Neural progenitor cell (in vitro differentiated cells): ENCODE data around the gene TIGD4. TPM values are rescaled to one million over a fixed set of nuclear protein-coding genes. Genes with fewer than 3 reads are reported as not detected.

Source experiments
- DNase-seq: peaks from one replicate; pipeline ENCODE4 v3.0.0-alpha.2; 2016; ENCODE audit warnings: low spot score
- H2AFZ ChIP-seq: fragments of 200-600 bp; sonication (generic); replicated peaks from 2 replicates; pipeline ENCODE4 v1.6.1; 2016; ENCODE audit warnings: antibody characterized with exemption
- H3F3A ChIP-seq: fragments of 200-600 bp; sonication (generic); 2 replicates; pipeline ENCODE4 v1.6.1; 2016; ENCODE audit warnings: antibody characterized with exemption, low read depth
- H3K27ac ChIP-seq: fragments of 200-600 bp; sonication (generic); 2 replicates; pipeline ENCODE4 v1.5.1; 2016; ENCODE audit warnings: mild to moderate bottlenecking
- H3K27me3 ChIP-seq: fragments of 200-600 bp; sonication (generic); 2 replicates; pipeline ENCODE4 v1.6.1; 2016; ENCODE audit warnings: mild to moderate bottlenecking, moderate library complexity
- H3K36me3 ChIP-seq: fragments of 200-600 bp; sonication (generic); 2 replicates; pipeline ENCODE4 v1.5.1; 2016
- H3K4me1 ChIP-seq: fragments of 200-600 bp; sonication (generic); 2 replicates; pipeline ENCODE4 v1.6.1; 2016; ENCODE audit warnings: mixed run types
- H3K4me2 ChIP-seq: fragments of 200-600 bp; sonication (generic); 2 replicates; pipeline ENCODE4 v1.6.1; 2016
- H3K4me3 ChIP-seq: fragments of 200-600 bp; sonication (generic); 2 replicates; pipeline ENCODE4 v1.5.1; 2016
- H3K79me2 ChIP-seq: fragments of 200-600 bp; sonication (generic); 2 replicates; pipeline ENCODE4 v1.6.1; 2016; ENCODE audit warnings: low read depth
- H3K9ac ChIP-seq: fragments of 200-600 bp; sonication (generic); 2 replicates; pipeline ENCODE4 v1.6.1; 2016
- H3K9me3 ChIP-seq: fragments of 200-600 bp; sonication (generic); 2 replicates; pipeline ENCODE4 v1.5.1; 2016; ENCODE audit warnings: low read depth
- H4K20me1 ChIP-seq: fragments of 200-600 bp; sonication (generic); 2 replicates; pipeline ENCODE4 v1.6.1; 2016; ENCODE audit warnings: low read depth
- H3K27ac Mint-ChIP-seq: 3 replicates; pipeline ENCODE4 v1.8.0; 2021; ENCODE audit warnings: mixed read lengths
- H3K27me3 Mint-ChIP-seq: 2 replicates; pipeline ENCODE4 v1.8.0; 2022; ENCODE audit warnings: low read depth, mild to moderate bottlenecking, inconsistent platforms, moderate library complexity, mixed read lengths; ENCODE audit not compliant: insufficient read depth
- H3K36me3 Mint-ChIP-seq: 3 replicates; pipeline ENCODE4 v1.8.0; 2021; ENCODE audit warnings: mixed read lengths
- H3K4me1 Mint-ChIP-seq: 3 replicates; pipeline ENCODE4 v1.8.0; 2021; ENCODE audit warnings: mixed read lengths
- H3K4me3 Mint-ChIP-seq: 3 replicates; pipeline ENCODE4 v1.8.0; 2021; ENCODE audit warnings: mild to moderate bottlenecking, moderate library complexity, mixed read lengths
- H3K9me3 Mint-ChIP-seq: 3 replicates; pipeline ENCODE4 v1.8.0; 2020; ENCODE audit warnings: mixed read lengths
- CTCF ChIP-seq: fragments of 200-600 bp; sonication (generic); IDR thresholded peaks from 2 replicates; pipeline ENCODE4 v1.5.1; 2017; ENCODE audit warnings: antibody characterized with exemption, mild to moderate bottlenecking
- EZH2 ChIP-seq: fragments of 200-600 bp; sonication (generic); IDR thresholded peaks from 2 replicates; pipeline ENCODE4 v1.6.1; 2017; ENCODE audit warnings: antibody characterized with exemption, mild to moderate bottlenecking, moderate library complexity
- EZH2phosphoT487 ChIP-seq: fragments of 200-600 bp; sonication (generic); IDR thresholded peaks from 2 replicates; pipeline ENCODE4 v1.6.1; 2017; ENCODE audit warnings: antibody characterized with exemption
- total RNA-seq: library from RNA; depleted of rRNA; stranded (reverse); fragments of >200 nt; gene quantifications from 2 replicates; pipeline ENCODE4 v1.2.3, GENCODE V29; 2015; ENCODE audit warnings: low replicate concordance

The TIGD4 gene
- total RNA-seq, 1 donor from 2014 or later, result 4.1 TPM

- no peak for DNase-seq
- Mint-ChIP-seq H3K4me1 (peaks cover 37% of the 10 kb centered on the region), H3K27me3 (no peaks in the 10 kb centered on the region), H3K27ac (no peak overlapping the region), H3K36me3 (peaks cover 3% of the 10 kb centered on the region), H3K4me3 (peak overlapping the region; percentile 94), H3K9me3 (peaks cover 3% of the 10 kb centered on the region)
- no peak overlapping the region for H3K4me2 ChIP-seq
- H4K20me1 ChIP-seq, result peaks cover 18% of the 10 kb centered on the region
- TF ChIP-seq CTCF (no peak), EZH2phosphoT487 (no peak), EZH2 (no peak)
- H3K4me3 ChIP-seq, result no peak overlapping the region
- no peak overlapping the region for H3K27ac ChIP-seq
- peaks cover 48% of the 10 kb centered on the region for H3K79me2 ChIP-seq
- H3K9me3 ChIP-seq, result no peaks in the 10 kb centered on the region
- H3K27me3 ChIP-seq, result no peaks in the 10 kb centered on the region
- no peak overlapping the region for H3K9ac ChIP-seq
- H3F3A ChIP-seq, result peaks cover 22% of the 10 kb centered on the region
- no peak overlapping the region for H2AFZ ChIP-seq
- peaks cover 11% of the 10 kb centered on the region for H3K4me1 ChIP-seq
- H3K36me3 ChIP-seq, result no peaks in the 10 kb centered on the region
Observed at GRCh38 chr4:152777488-152777887, 2.0 kb downstream of the TIGD4 start.

- H3K36me3 ChIP-seq, result no peaks in the 10 kb centered on the region
- H3K9me3 Mint-ChIP-seq, result peaks cover 3% of the 10 kb centered on the region
- TF ChIP-seq EZH2phosphoT487 (no peak), CTCF (no peak), EZH2 (no peak)
- no peak overlapping the region for H3K27ac ChIP-seq
- H3K4me1 ChIP-seq, result peaks cover 11% of the 10 kb centered on the region
- no peak overlapping the region for H3K9ac ChIP-seq
- H3K4me2 ChIP-seq, result no peak overlapping the region
- no peak overlapping the region for H3K27ac Mint-ChIP-seq
- no peak overlapping the region for H3K4me3 ChIP-seq
- no peak for DNase-seq
- peaks cover 22% of the 10 kb centered on the region for H3F3A ChIP-seq
- H4K20me1 ChIP-seq, result peaks cover 9% of the 10 kb centered on the region
- peaks cover 36% of the 10 kb centered on the region for H3K79me2 ChIP-seq
- H3K4me3 Mint-ChIP-seq, result no peak overlapping the region
- peaks cover 30% of the 10 kb centered on the region for H3K4me1 Mint-ChIP-seq
- H3K27me3 ChIP-seq, result no peaks in the 10 kb centered on the region
- no peaks in the 10 kb centered on the region for H3K27me3 Mint-ChIP-seq
- H2AFZ ChIP-seq, result no peak overlapping the region
- peaks cover 3% of the 10 kb centered on the region for H3K36me3 Mint-ChIP-seq
- H3K9me3 ChIP-seq, result no peaks in the 10 kb centered on the region
Observed at GRCh38 chr4:152776352-152776751, 3.2 kb downstream of the TIGD4 start.

- DNase-seq, result no peak
- no peak overlapping the region for H3K9ac ChIP-seq
Observed at GRCh38 chr4:152773953-152774352, 5.6 kb downstream of the TIGD4 start.

More at GRCh38 chr4:152773953-152774352, 5.6 kb downstream of the TIGD4 start:
- Histone ChIP-seq H3K4me3 (no peak overlapping the region), H3K4me1 (peaks cover 7% of the 10 kb centered on the region), H3K27me3 (no peaks in the 10 kb centered on the region), H3K79me2 (peaks cover 23% of the 10 kb centered on the region), H3K4me2 (no peak overlapping the region), H3F3A (peaks cover 6% of the 10 kb centered on the region), H3K9me3 (no peaks in the 10 kb centered on the region), H3K36me3 (no peaks in the 10 kb centered on the region), H2AFZ (no peak overlapping the region), H4K20me1 (no peaks in the 10 kb centered on the region), H3K27ac (no peak overlapping the region)
- Mint-ChIP-seq H3K4me1 (peaks cover 25% of the 10 kb centered on the region), H3K4me3 (no peak overlapping the region), H3K9me3 (peaks cover 3% of the 10 kb centered on the region), H3K27me3 (no peaks in the 10 kb centered on the region), H3K36me3 (peaks cover 5% of the 10 kb centered on the region), H3K27ac (no peak overlapping the region)
- no peak for TF ChIP-seq CTCF
- no peak for TF ChIP-seq EZH2phosphoT487
- no peak for TF ChIP-seq EZH2
